Measurements from ENCODE around the gene GFPT2. TPM values are rescaled to one million over a fixed set of nuclear protein-coding genes. Genes with fewer than 3 reads are reported as not detected.

Gene GFPT2
- total and polyA plus RNA-seq, 8 donors: 5.2 to 17.6 (median 8.9) TPM

DNA sequence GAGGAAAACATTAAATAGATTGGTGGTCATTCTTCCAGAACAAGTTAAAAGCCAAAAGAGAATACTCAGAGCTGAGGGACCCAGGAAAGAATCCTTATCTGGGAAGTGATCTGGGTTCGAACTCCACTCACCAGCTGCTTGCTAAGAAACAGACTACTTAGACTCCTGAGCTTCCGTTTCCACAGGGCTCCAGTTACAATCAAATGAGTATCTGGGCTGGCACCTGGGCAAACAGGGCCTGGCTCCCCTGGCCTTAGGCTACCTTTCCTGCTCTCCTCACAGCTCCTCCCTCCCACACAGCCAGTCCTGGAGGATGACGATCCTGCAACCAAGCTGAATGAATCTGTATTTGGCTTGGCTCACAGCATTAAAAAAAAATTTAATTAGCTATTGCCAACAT is 63.7 kb downstream of the GFPT2 start:
- no peaks in the 10 kb centered on the region for H3K27me3 ChIP-seq
- H3K9me3 ChIP-seq: no peaks in the 10 kb centered on the region
- intact Hi-C loops (cut with DNase I): no loop called here
- H3K27ac ChIP-seq: no peak overlapping the region
- no peak overlapping the region for H3K4me3 ChIP-seq
- TF ChIP-seq CTCF (IDR thresholded peaks at IDR 0.05): no peak
- peak; percentile 11 for ATAC-seq
- peaks cover 0 to 10% of the 10 kb centered on the region in 2 donors for H3K36me3 ChIP-seq
- DNase-seq: no peak
- H3K4me1 ChIP-seq: peaks cover 16 to 35% of the 10 kb centered on the region in 2 donors

DNA sequence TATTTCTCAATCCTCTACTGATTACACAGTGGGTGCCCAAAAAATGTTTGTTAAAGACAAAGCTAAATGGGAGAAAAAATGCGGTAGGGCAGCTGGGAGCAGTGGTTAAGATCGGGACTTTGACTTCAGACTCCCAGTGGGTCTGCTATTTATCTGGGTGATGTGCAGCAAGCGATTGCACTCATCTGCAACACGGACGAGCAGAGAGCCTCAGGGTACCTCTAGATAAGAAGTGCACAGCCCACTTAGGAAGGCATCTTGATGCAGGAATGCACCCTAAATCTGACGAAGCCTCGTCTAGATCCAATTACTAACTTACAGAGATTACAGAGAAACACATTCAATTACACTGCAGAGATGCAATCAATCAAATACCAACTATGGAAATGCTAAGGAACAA is 65.3 kb downstream of the GFPT2 start:
- H3K27ac ChIP-seq: no peak overlapping the region
- H3K27me3 ChIP-seq: no peaks in the 10 kb centered on the region
- H3K4me3 ChIP-seq: no peak overlapping the region
- DNase-seq (no peak), ATAC-seq (no peak)
- peaks cover 10 to 25% of the 10 kb centered on the region in 2 donors for H3K4me1 ChIP-seq
- H3K9me3 ChIP-seq: no peaks in the 10 kb centered on the region
- TF ChIP-seq CTCF (IDR thresholded peaks at IDR 0.05): no peak
- peaks cover 0 to 18% of the 10 kb centered on the region in 2 donors for H3K36me3 ChIP-seq
- intact Hi-C loops (cut with DNase I): no loop called here

DNA sequence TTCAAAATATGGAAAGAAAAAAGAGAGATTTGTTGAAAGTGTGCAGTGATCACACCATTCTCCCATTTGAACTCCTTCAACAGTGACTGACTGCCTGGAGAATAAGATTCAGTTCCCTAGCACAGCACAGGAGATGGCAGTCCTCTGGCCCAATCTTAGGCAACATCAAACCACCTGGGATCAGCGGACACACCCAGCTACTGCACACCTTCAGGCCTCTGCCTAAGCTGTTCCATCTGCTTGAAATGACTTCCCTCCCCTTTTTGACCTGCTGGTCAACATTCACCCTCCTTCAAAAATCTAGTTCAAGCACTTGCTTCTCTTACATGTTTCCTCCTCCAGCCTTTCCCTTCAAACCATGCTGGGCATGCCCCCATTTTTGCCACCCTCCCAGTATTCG is 65.7 kb downstream of the GFPT2 start:
- no peak overlapping the region for H3K4me3 ChIP-seq
- H3K4me1 ChIP-seq: peaks cover 8 to 25% of the 10 kb centered on the region in 2 donors
- no peaks in the 10 kb centered on the region for H3K9me3 ChIP-seq
- no peak for DNase-seq
- no peak for TF ChIP-seq CTCF (IDR thresholded peaks at IDR 0.05)
- peak; percentile 17 for ATAC-seq
- intact Hi-C loops (cut with DNase I): no loop called here
- H3K27me3 ChIP-seq: no peaks in the 10 kb centered on the region
- H3K36me3 ChIP-seq: peaks cover 0 to 23% of the 10 kb centered on the region in 2 donors
- no peak overlapping the region for H3K27ac ChIP-seq

GRCh38 chr5:180284149-180284548 is 69.0 kb downstream of the GFPT2 start:
- Histone ChIP-seq H3K4me1 (peaks cover 0 to 5% of the 10 kb centered on the region in 2 donors), H3K36me3 (peaks cover 0 to 45% of the 10 kb centered on the region in 2 donors), H3K9me3 (no peaks in the 10 kb centered on the region), H3K27me3 (no peaks in the 10 kb centered on the region), H3K4me3 (no peak overlapping the region), H3K27ac (no peak overlapping the region)
- DNase-seq (no peak), ATAC-seq (no peak)
- intact Hi-C loops (cut with DNase I): no loop called here
- no peak for TF ChIP-seq CTCF (IDR thresholded peaks at IDR 0.05)

- no peak for ATAC-seq
- peaks cover 0 to 3% of the 10 kb centered on the region in 2 donors for H3K9me3 ChIP-seq
- H3K27me3 ChIP-seq: no peaks in the 10 kb centered on the region
- no peak for DNase-seq
- intact Hi-C loops (cut with DNase I): no loop called here
- TF ChIP-seq CTCF (IDR thresholded peaks at IDR 0.05): no peak
- H3K4me3 ChIP-seq: no peak overlapping the region
- H3K36me3 ChIP-seq: peaks cover 0 to 55% of the 10 kb centered on the region in 2 donors
- H3K27ac ChIP-seq: no peak overlapping the region
- H3K4me1 ChIP-seq: peaks cover 0 to 5% of the 10 kb centered on the region in 2 donors
Measured at GRCh38 chr5:180283026-180283615, 70.0 kb downstream of the GFPT2 start.
